AG04450 (cell line): ENCODE measurements around the gene CNOT11. TPM values are rescaled to one million over a fixed set of nuclear protein-coding genes. Genes with fewer than 3 reads are reported as not detected.

Experiments used
- CTCF ChIA-PET: fragments of 300-600, 350-600 bp; formaldehyde crosslinking; extraction: SDS; loops from one replicate; lab custom pipeline; 2022; ENCODE audit warnings: antibody characterized with exemption, inconsistent platforms; lab: Charles Lee
- POLR2A ChIA-PET: fragments of 350-600 bp; formaldehyde crosslinking; extraction: SDS; loops from one replicate; lab custom pipeline; 2021; ENCODE audit warnings: antibody characterized with exemption, inconsistent platforms; lab: Yijun Ruan, JAX
- DNase-seq: peaks from one replicate; pipeline ENCODE4 v3.0.0-alpha.2; 2011; ENCODE audit warnings: low read depth, low spot score
- H3K27ac ChIP-seq: one replicate; pipeline ENCODE4 v1.5.1; 2012; ENCODE audit warnings: low read depth, low read length, control low read depth
- H3K27me3 ChIP-seq: one replicate; pipeline ENCODE4 v1.6.0; 2012; ENCODE audit warnings: low read length; ENCODE audit not compliant: control insufficient read depth, insufficient read depth
- H3K4me3 ChIP-seq: 2 replicates; pipeline ENCODE4 v1.5.1; 2011; ENCODE audit warnings: mild to moderate bottlenecking, low read depth, low read length, control low read depth
- H3K9me3 ChIP-seq: 2 replicates; pipeline ENCODE4 v1.5.1; 2012; ENCODE audit warnings: low read length; ENCODE audit not compliant: control insufficient read depth, insufficient read depth
- CTCF ChIP-seq: IDR thresholded peaks from 2 replicates; pipeline ENCODE4 v1.5.1; 2011; ENCODE audit warnings: low read depth, low read length, control low read depth, inconsistent platforms
- polyA plus RNA-seq: library from polyadenylated mRNA; depleted of rRNA; stranded (reverse); fragments of >200 nt; gene quantifications from 2 replicates; pipeline ENCODE4 v1.2.3, GENCODE V29; 2011

CNOT11 gene
- polyA plus RNA-seq, 1 experiment = 68.5 TPM

GRCh38 chr2:101297383-101297782 lies 44.7 kb downstream of the CNOT11 start:
- Histone ChIP-seq H3K4me3 (no peak overlapping the region), H3K9me3 (no peaks in the 10 kb centered on the region), H3K27me3 (no peaks in the 10 kb centered on the region), H3K27ac (no peak overlapping the region)
- ChIA-PET POLR2A (no interaction called here), CTCF (interaction anchor here (2.1 kb wide), 1 partner anchor 45 kb away, joined by 4 read pairs; no protein-coding TSS in a partner anchor)
- no peak for DNase-seq
- no peak for TF ChIP-seq CTCF

GRCh38 chr2:101299604-101300003 lies 46.9 kb downstream of the CNOT11 start:
- Histone ChIP-seq H3K9me3 (no peaks in the 10 kb centered on the region), H3K4me3 (no peak overlapping the region), H3K27ac (no peak overlapping the region), H3K27me3 (no peaks in the 10 kb centered on the region)
- CTCF ChIA-PET = interaction anchor here (0.6 to 1.2 kb wide), 3 partner anchors 87 to 517 kb away, joined by 3 read pairs; no protein-coding TSS in a partner anchor
- DNase-seq = no peak
- no peak for TF ChIP-seq CTCF
- POLR2A ChIA-PET = no interaction called here

GRCh38 chr2:101300164-101300563 lies 47.5 kb downstream of the CNOT11 start:
- H3K9me3 ChIP-seq = no peaks in the 10 kb centered on the region
- no peak for DNase-seq
- H3K4me3 ChIP-seq = no peak overlapping the region
- no peaks in the 10 kb centered on the region for H3K27me3 ChIP-seq
- TF ChIP-seq CTCF = no peak
- no peak overlapping the region for H3K27ac ChIP-seq
- CTCF ChIA-PET = interaction anchor here (0.6 to 1.2 kb wide), 2 partner anchors 87 to 108 kb away, joined by 3 read pairs; no protein-coding TSS in a partner anchor
- POLR2A ChIA-PET = no interaction called here

- TF ChIP-seq CTCF = no peak
- no peaks in the 10 kb centered on the region for H3K9me3 ChIP-seq
- H3K27me3 ChIP-seq = no peaks in the 10 kb centered on the region
- CTCF ChIA-PET = interaction anchor here (0.6 to 0.7 kb wide), 2 partner anchors 107 to 822 kb away, joined by 3 to 5 read pairs; no protein-coding TSS in a partner anchor
- no peak for DNase-seq
- H3K4me3 ChIP-seq = no peak overlapping the region
- no peak overlapping the region for H3K27ac ChIP-seq
- POLR2A ChIA-PET = no interaction called here
These were observed 48.1 kb downstream of the CNOT11 start for GRCh38 chr2:101300836-101301235.

- Histone ChIP-seq H3K27ac (no peak overlapping the region), H3K27me3 (no peaks in the 10 kb centered on the region), H3K4me3 (no peak overlapping the region), H3K9me3 (no peaks in the 10 kb centered on the region)
- no peak for TF ChIP-seq CTCF
- no peak for DNase-seq
- ChIA-PET POLR2A (no interaction called here), CTCF (no interaction called here)
These were observed 49.3 kb downstream of the CNOT11 start for GRCh38 chr2:101302016-101302415.
